D721Med (cell line): ENCODE results near the gene NOL4L.

Source experiments
- DNase-seq: peaks from one replicate; pipeline ENCODE4 v3.0.0; 2011; ENCODE audit warnings: low spot score; ENCODE audit not compliant: insufficient read length
- FAIRE-seq: peaks from 2 replicates; lab custom pipeline; 2011; peaks lifted over from hg19 to GRCh38; lab: Jason Lieb, UNC
- TF ChIP-seq, protein P1 (sequence below): IDR thresholded peaks from 2 replicates; pipeline ENCODE4 v1.5.1; 2012; ENCODE audit warnings: mild to moderate bottlenecking, control low read depth; ENCODE audit not compliant: insufficient read depth; ENCODE audit errors: missing control alignments

NOL4L gene

DNA sequence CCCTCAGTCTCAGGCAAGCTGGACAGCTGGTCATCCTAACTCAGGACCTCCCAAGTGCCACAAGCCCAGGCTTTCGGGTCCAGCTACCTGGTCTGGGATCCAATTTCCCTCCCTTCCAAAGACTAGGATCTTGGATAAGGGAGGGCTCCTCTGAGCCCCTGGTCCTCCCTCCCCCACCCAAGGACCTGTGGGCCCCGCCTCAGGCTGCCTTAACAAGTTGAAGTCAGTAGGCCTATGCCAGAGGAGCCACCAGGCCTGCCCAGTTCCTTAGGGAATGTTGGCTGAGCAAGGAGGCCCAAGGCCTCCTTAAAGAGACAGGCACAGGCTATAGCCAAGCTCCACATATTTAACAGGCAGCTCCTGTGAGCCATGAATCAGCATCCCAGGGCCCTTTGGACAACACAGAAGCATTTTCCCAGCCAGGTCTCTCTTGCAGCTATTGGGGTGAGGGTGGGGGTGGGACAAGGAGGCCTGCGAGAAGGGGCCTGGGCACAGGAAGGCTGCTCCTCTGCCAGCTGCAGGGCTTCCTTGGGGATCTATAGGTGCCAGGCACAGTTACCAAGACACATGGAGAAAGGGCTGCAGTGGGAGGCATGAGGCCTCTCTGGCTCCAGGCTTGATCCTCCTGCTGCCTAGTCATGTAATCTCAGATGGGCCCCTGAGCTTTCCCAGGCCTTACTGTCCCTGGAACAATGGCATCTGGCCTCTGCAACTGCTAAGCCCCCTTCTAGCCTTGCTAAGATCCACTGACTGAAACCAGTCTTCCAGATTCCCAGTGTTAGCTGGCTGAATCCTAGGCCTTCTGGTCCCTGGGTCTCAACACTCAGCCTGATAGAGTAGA lies 27.4 kb upstream of the NOL4L start:
- DNase-seq (no peak), FAIRE-seq (no peak)
- TF ChIP-seq, protein P1, sequence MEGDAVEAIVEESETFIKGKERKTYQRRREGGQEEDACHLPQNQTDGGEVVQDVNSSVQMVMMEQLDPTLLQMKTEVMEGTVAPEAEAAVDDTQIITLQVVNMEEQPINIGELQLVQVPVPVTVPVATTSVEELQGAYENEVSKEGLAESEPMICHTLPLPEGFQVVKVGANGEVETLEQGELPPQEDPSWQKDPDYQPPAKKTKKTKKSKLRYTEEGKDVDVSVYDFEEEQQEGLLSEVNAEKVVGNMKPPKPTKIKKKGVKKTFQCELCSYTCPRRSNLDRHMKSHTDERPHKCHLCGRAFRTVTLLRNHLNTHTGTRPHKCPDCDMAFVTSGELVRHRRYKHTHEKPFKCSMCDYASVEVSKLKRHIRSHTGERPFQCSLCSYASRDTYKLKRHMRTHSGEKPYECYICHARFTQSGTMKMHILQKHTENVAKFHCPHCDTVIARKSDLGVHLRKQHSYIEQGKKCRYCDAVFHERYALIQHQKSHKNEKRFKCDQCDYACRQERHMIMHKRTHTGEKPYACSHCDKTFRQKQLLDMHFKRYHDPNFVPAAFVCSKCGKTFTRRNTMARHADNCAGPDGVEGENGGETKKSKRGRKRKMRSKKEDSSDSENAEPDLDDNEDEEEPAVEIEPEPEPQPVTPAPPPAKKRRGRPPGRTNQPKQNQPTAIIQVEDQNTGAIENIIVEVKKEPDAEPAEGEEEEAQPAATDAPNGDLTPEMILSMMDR: no peak

DNA sequence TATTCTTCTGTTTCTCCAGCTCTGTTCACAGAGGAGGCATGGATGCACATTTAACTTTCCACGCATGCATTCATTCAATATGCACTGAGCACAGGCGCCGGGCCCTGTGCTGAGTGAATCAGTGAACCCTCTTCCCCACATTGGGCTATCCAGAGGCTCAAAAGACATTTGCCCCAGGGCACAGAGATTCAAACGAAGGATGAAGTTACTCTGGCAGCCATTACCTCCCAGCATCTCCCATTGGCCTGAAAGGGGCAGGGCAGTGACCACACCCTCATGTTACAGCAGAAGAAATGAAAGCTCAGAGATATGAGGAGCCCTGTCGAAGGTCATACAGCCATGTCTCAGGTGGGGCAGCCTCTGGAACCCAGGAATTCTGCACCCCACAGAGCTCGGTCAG lies 26.7 kb upstream of the NOL4L start:
- TF ChIP-seq, protein P1: no peak
- FAIRE-seq: no peak

DNA sequence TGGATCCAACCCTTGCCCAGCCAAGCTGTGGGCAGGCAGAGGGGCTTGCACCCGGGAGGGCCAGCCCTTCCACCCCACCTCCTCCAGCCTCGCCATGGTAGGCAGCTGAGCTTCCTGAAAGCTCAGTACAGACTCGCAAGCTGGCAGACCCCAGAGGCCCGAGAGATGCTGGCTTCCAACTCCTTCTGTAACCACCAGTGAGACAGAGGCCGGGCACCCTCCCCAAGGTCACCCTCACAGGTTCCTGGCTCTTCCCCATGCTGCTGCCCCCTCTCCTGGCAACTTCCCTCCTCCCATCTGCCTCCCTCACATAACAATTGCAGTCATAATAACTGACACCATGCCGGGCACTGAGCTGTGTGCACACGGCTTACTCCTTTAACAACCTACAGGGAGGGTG lies 26.2 kb upstream of the NOL4L start:
- TF ChIP-seq, protein P1: no peak
- FAIRE-seq (no peak), DNase-seq (no peak)

More for the DNA sequence above, 26.7 kb upstream of the NOL4L start:
- no peak for DNase-seq

DNA sequence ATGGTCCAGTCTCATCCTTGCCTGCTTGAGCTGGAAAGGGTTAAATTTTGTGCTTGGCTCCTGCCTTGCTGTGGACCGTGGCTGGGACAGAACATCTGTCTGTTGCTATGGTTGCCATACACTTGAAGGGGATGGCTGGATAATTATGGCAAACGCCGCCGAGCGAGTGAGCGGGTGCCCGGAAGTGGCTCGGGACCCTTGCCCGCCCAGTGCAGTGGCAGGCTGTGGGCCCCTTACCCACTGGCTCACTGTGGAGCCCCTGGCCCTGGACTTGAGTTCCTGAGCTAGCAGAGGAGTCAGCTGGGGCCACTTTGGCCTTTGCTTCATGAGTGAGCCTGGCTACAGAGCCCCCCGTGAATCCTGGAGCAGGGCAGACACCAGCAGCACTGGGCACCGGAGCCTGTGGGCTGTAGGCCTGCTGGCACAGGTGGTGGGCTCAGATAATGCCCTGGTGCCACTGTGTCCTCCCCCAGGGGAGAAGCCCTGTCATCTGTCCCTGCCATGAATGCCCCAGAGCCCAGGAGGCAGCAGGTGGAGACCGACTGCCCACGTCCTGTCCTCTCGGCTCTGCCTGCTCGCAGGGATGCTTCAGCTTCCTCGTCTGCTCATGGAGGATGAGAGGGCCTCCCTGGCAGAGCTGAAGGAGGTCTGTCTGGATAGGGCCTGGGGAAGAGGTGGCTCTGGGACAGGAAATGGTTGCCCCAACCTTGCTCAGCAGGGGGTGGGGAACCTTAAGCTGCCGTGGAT lies 25.5 kb upstream of the NOL4L start:
- FAIRE-seq (no peak), DNase-seq (no peak)
- TF ChIP-seq, protein P1: no peak

DNA sequence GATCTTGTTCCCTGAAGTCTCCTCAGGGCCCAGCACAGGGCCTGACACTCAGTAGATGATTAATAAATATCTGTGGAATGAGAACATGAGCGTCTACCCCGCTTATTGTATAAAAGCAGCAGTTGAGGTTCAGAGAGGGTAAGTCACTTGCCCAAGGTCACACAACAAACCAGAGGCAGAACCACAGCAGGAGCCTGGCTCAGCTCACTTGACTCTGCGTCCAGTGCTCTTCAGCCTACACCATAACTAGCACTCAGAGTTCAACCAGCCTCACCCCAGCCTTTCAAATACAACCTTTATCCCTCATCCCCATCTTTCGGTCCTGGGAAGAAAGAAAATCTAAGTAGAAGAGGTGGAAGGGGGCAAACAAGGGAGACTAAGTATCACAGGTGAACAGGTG lies 24.9 kb upstream of the NOL4L start:
- FAIRE-seq (no peak), DNase-seq (no peak)

DNA sequence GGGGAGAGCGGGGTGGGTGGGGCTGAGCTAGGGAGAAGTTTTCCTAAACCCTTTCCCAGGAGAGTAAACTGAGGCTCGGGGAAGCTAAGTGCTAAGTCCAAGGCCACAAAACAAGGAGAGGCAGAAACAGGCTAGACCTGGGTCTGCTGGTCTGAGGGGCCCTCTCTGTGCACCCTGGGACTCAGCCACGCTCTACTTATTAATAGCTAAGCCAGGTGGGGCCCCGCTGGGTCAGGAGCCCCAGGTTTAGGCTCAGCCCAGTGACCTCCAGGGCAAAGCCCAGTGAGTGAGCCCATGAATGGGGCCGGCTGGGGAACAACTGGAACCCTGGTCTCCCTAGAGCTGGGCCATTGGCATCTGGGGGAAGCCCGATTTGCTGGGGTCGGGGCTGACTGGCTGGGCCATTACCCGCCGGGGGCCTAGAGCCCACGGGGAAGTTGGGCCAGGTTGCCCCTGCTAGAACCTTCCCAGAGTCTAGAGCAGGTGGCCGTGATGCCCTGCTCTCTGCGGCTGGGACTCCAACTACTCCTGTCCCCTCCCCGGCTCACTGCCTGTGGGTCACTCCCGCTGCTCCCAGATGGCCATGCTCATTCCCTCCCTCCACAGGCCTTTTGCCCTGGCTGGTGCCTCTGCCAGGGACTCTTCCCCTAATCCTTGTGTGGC lies 24.1 kb upstream of the NOL4L start:
- DNase-seq (no peak), FAIRE-seq (no peak)
- TF ChIP-seq, protein P1: no peak

More for the DNA sequence above, 24.9 kb upstream of the NOL4L start:
- TF ChIP-seq, protein P1: no peak
